GM19455 (cell line): ENCODE data around the gene TLX2.
"Not testable (repeated sequence)": the region's sequence is repeated elsewhere in the genome, so short reads cannot be mapped to it uniquely, and the experiment has no call there.

ENCODE experiments used
- ATAC-seq: cut with Tn5 transposase; IDR thresholded peaks from one replicate; pipeline ENCODE4 v1.9.1; 2021; ENCODE audit not compliant: unreplicated experiment

The TLX2 gene

GRCh38 chr2:74514368-74515270 lies at the start of gene TLX2:
TLX2 (plus strand) TSS chr2:74514450; CDS start chr2:74514807, 357 bp downstream.
- ATAC-seq: no peak

- ATAC-seq: not testable (repeated sequence)
Measured at GRCh38 chr2:74470742-74471141, 43.5 kb upstream of the TLX2 start.

- no peak for ATAC-seq
Measured at GRCh38 chr2:74471332-74472065, 42.8 kb upstream of the TLX2 start.

- ATAC-seq: peak; percentile 89
Measured at GRCh38 chr2:74472086-74472944, 41.9 kb upstream of the TLX2 start, which contains the start of gene MRPL53. MRPL53 (minus strand) TSS chr2:74472680; CDS start chr2:74472660, 20 bp downstream.

- no peak for ATAC-seq
Measured at GRCh38 chr2:74472945-74473258, 41.3 kb upstream of the TLX2 start.

DNA sequence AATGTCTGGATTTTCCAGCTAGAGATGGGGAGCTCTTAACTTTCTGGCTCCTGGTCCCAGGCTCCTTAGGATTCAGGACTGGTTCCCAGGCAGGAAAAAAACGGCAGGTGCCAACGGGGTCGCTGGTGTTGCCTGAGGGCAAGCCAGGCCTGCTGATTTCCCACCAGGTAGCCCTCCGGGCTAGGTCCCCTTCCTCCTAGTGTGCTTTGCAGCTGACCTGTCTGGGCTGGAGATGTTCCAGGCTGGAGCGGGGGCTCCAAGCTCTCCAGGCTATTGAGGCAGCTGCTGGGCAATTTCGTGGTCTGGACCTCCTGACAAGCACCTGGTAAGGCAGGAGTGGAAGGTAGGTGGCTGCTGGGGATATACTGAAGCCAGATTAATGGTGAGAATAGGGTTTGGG lies 39.8 kb upstream of the TLX2 start:
- ATAC-seq: no peak

- no peak for ATAC-seq
Measured at GRCh38 chr2:74474899-74475298, 39.4 kb upstream of the TLX2 start.

- no peak for ATAC-seq
Measured at GRCh38 chr2:74481431-74481830, 32.8 kb upstream of the TLX2 start.

DNA sequence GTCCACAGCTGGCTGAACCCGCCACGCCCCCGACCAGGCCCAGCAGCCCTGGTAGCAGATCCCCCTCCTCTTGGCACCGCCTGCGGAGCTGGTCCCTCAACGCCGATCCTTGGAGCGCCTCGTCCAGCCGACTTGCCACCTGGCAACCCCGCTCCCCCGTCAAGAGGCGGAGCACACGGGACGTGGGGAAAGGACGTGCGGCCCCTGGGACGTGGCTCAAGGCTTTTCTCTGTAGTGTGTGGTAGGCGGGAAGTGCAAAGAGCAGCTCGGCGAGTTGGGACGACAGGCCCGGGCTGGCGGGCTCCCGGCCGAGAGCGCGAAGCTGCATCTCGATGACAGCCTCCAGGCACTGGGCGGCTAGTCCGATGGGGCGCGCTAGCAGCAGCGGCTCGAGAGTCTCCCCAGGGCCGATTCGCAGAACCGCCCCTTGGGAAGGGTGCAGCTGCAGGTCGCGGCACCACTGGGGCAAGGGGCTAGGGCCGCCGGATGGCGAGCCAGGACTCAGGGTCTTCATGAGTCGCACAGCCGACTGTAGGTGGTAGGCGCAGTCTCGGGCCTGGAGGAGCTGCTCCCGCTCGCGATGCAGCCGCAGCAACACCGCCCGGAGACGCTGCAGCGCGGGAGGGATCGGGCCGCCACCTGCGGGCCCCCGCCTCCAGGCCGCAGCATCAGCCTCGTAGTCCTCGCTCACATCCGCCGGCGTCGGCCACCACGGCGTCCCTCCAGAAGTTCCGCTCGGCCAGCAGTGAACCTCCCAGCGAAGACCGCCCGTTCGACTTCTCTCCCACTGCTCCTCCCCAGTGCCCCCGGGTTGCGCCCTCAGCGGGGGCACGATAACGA lies 32.1 kb upstream of the TLX2 start:
- ATAC-seq: peak; percentile 34

DNA sequence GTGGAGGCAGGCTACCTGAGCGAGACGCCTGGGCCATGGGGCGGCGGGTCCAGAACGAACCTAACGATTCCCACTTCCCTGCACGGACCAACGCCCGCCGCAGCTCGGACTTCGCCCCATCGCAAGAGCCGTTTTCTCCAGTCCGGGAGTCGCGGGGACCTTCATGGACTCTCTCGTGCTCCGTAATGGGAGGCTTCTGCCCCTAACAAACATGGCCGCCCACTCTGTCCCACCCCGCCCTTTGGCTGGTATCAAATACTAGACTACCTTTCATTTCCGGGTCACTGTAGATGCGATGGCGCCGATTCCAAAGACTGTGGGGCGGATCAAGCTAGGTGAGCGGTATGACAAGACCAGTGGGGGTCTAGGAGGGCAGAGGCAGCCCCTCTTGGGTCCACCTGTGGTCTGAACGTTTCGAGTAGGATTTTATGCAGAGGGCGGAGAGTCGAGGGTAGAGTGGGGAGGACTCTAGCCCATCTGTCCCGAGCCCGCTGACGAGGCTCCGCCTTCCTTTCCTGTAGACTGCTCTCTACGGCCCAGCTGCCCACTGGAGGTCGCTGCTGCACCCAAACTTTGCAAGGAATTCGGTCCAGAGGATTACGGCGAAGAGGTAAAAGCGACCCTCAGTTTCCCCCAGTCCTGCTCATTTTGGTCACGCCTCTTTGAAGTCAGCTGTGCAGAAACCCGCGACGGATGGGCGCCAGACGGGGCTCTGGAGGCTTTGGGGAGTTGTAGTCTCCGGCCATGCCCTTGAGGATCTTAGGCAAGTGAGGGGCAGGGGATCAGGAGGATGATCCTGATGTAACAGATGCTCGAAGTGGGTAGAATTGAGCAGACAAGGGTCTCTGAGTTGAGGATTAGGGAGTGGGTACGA lies 31.2 kb upstream of the TLX2 start, which contains the start of the genes CCDC142 and TTC31:
Gene CCDC142, minus strand, starts transcription at position 198 of the 874 bp plus-strand sequence. Its CDS starts 161 bp downstream, at position 37.
Gene TTC31, plus strand, starts transcription at position 281 of the 874 bp plus-strand sequence. Its CDS starts 15 bp downstream, at position 296.
- ATAC-seq: peak; percentile 94

DNA sequence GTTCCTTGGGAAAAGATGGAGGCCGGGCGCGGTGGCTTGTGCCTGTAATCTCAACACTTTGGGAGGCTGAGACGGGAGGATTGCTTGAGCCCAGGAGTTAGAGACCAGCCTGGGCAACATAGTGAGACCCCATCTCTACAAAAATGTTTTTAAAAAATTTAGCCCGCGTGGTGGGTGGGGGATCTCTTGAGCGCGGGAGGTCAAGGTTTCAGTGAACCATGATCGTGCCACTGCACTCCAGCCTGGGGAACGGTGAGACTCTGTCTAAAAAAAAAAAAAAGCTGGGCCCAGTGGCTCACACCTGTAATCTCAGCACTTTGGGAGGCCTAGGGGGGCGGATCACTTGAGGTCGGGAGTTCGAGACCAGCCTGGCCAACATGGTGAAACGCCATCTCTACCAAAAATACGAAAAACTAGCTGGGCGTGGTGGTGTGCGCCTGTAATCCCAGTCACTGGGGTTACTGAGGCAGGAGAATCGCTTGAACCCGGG lies 30.5 kb upstream of the TLX2 start:
- not testable (repeated sequence) for ATAC-seq

- ATAC-seq: no peak
Measured at GRCh38 chr2:74486141-74486540, 28.1 kb upstream of the TLX2 start.

GRCh38 chr2:74488643-74489481 lies 25.4 kb upstream of the TLX2 start:
- no peak for ATAC-seq

DNA sequence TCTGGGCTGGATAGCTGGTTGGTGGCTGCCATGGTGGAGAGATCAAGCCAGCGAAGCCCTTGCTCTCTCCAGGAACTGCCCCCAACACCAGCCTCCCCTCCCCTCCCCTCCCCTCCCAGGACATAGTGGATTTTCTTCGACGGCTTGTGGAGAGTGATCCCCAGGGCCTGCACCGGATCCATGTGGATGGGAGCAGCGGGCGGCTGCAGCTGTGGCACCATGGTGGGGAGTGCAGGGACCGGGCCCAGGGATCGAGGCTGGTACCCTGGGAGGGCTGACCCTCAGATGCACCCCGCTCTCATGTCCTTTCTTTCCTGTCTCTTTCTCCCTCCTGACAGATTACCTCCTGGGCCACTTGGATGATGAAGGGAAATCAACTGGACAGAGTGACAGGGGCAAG lies 24.3 kb upstream of the TLX2 start:
- ATAC-seq: no peak

- no peak for ATAC-seq
Measured at GRCh38 chr2:74491648-74492544, 22.4 kb upstream of the TLX2 start.

- ATAC-seq: no peak
Measured at GRCh38 chr2:74493546-74493945, 20.7 kb upstream of the TLX2 start.

DNA sequence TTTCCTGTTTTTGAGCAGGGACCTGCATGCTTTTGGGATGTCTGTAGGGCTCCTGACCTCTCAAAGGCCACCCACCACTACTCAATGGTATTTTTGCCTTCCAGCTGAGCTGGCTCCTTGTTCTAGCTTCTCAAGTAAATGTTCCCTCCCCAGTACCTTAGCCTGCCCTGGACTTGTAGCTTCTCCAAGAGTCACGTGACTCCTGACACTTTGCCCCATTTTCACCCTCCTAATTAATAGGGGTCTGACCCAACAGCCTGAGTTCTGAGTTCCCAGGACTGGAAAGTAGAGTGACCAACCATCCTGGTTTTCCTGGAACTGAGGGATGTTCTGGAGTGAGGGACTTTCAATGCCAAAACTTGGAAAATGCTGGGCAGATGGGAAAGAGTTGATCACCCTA lies 18.8 kb upstream of the TLX2 start:
- ATAC-seq: no peak
